GM12874 (cell line): ENCODE measurements around the gene PIK3R1.

Experiments
- CTCF ChIP-seq: IDR thresholded peaks from 2 replicates; pipeline ENCODE4 v1.5.1; 2011; ENCODE audit warnings: low read depth, mild to moderate bottlenecking, control low read depth, low read length, moderate library complexity; ENCODE audit not compliant: insufficient read depth

Gene PIK3R1

GRCh38 chr5:68227532-68228160, 12.1 kb downstream of the PIK3R1 start:
- TF ChIP-seq CTCF = no peak

GRCh38 chr5:68229416-68229815, 13.9 kb downstream of the PIK3R1 start:
- no peak for TF ChIP-seq CTCF

- no peak for TF ChIP-seq CTCF
These were observed 14.7 kb downstream of the PIK3R1 start for GRCh38 chr5:68230285-68230684.

GRCh38 chr5:68231414-68232076, 16.0 kb downstream of the PIK3R1 start:
- no peak for TF ChIP-seq CTCF

GRCh38 chr5:68232277-68232676, 16.7 kb downstream of the PIK3R1 start:
- no peak for TF ChIP-seq CTCF

- no peak for TF ChIP-seq CTCF
These were observed 17.5 kb downstream of the PIK3R1 start for GRCh38 chr5:68233075-68233474.

GRCh38 chr5:68237715-68238114, 22.2 kb downstream of the PIK3R1 start:
- no peak for TF ChIP-seq CTCF
